RKO (cell line): ENCODE data around the gene CFAP74.

Experiments
- DNase-seq: peaks from one replicate; pipeline ENCODE4 v3.0.0-alpha.2; 2016; ENCODE audit warnings: low spot score

The CFAP74 gene

DNA sequence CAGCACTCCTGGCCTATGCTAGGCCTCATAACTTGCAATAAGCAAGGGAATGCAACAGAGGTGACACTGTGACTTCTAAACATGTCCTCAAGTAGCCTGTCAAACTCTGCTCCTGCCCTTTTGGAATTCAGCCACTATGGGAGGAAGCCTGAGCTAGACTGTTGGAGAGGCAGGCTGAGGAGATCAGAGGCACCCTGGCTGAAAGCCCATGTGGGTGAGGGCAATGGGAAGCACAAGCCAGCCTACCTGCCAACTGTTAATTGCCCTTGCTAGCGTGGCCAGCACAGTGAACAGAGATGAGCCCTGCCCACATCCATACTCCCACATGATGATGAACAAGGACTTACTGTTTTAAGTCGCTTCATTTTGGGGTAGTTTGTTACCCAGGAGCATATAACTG, 130.4 kb downstream of the CFAP74 start:
- DNase-seq, result no peak

DNA sequence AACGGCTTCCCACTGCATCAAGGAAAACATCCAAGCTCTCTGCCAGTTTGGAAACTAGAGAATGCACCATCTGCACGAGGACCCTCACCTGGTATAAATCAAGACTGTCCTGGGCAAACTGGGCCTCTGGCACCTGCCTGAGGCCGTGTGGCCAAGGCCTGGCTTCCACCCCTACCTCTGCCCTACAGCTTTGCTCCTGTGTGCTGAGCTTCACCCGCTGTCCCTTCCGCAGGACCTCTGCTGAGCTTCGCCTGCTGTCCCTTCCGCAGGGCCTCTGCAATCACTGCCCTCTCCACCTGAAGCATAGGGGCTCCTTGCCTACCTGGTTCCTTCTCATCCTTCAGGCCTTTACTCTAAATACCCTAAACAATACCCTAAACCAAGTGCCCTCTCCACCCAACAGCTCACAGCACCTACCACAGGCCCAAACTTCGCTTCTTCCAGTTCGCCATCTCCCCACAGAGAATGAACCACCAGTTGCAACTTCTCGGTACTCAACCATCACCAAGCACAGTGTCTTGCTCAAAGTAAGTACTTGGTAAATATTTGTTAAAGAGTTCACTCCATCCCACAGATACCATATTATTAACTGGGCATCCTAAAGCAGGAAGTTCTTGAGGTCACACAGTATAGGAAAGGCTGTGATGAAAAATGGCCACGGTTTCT, 131.1 kb downstream of the CFAP74 start:
- DNase-seq, result no peak
